SK-N-SH (cell line): ENCODE measurements around the gene MARK4. TPM values are rescaled to one million over a fixed set of nuclear protein-coding genes. Genes with fewer than 3 reads are reported as not detected.
A peak's percentile ranks its signal among the peaks of the same experiment; 100 is the strongest.

Source experiments
- CTCF ChIA-PET: fragments of 300-600, 350-600 bp; formaldehyde crosslinking; extraction: SDS; loops from one replicate; lab custom pipeline; 2021; lab: Yijun Ruan, JAX
- POLR2A ChIA-PET: fragments of 350-600 bp; sonication (Branson Sonifier 250); formaldehyde crosslinking; extraction: SDS; loops from one replicate; lab custom pipeline; 2020; ENCODE audit warnings: antibody characterized with exemption, inconsistent platforms; lab: Yijun Ruan, JAX
- DNase-seq: peaks from one replicate; pipeline ENCODE4 v3.0.0; 2012
- H2AFZ ChIP-seq: fragments of 200-600 bp; sonication (generic); 2 replicates; pipeline ENCODE4 v1.8.1; 2016; ENCODE audit warnings: antibody characterized with exemption, mild to moderate bottlenecking, low read depth
- H3F3A ChIP-seq: fragments of 200-600 bp; sonication (generic); replicated peaks from 2 replicates; pipeline ENCODE3; 2016; ENCODE audit warnings: antibody characterized with exemption, mild to moderate bottlenecking; ENCODE audit not compliant: insufficient read depth
- H3K27ac ChIP-seq, 2 experiments: fragments of 200-500 bp in 1 of 2; fragments of 200-600 bp in 1 of 2; sonication (Bioruptor generic) in 1 of 2; sonication (generic), shearing (Covaris generic) in 1 of 2; 2 replicates each; pipeline versions ENCODE4 v1.5.1 to v1.6.1; 2014 to 2016; ENCODE audit warnings: low read depth in 2 of 2, inconsistent platforms in 1 of 2, low read length in 1 of 2, mild to moderate bottlenecking in 1 of 2, mixed read lengths in 1 of 2
- H3K27me3 ChIP-seq: fragments of 200-600 bp; sonication (generic), shearing (Covaris generic); 2 replicates; pipeline ENCODE4 v1.6.1; 2016; ENCODE audit warnings: mixed run types; ENCODE audit not compliant: insufficient read depth
- H3K36me3 ChIP-seq, 2 experiments: fragments of 200-500 bp in 1 of 2; fragments of 200-600 bp in 1 of 2; sonication (Bioruptor generic) in 1 of 2; sonication (generic) in 1 of 2; replicated peaks in 1 of 2; 2 replicates each; pipeline versions ENCODE3 to v1.5.1; 2014 to 2016; ENCODE audit warnings: low read length in 1 of 2, mild to moderate bottlenecking in 1 of 2; ENCODE audit not compliant: insufficient read depth in 2 of 2, control insufficient read depth in 1 of 2
- H3K4me1 ChIP-seq, 2 experiments: fragments of 200-500 bp in 1 of 2; fragments of 200-600 bp in 1 of 2; sonication (Bioruptor generic) in 1 of 2; sonication (generic), shearing (Covaris generic) in 1 of 2; 2 replicates each; pipeline versions ENCODE4 v1.5.1 to v1.6.1; 2014 to 2016; ENCODE audit warnings: low read depth in 1 of 2, low read length in 1 of 2, mixed run types in 1 of 2; ENCODE audit not compliant: insufficient read depth in 2 of 2, control insufficient read depth in 1 of 2
- H3K4me2 ChIP-seq: fragments of 200-600 bp; sonication (generic), shearing (Covaris generic); 2 replicates; pipeline ENCODE4 v1.6.1; 2017; ENCODE audit warnings: mixed run types
- H3K4me3 ChIP-seq, 2 experiments: fragments of 200-500 bp in 1 of 2; fragments of 200-600 bp in 1 of 2; sonication (Bioruptor generic) in 1 of 2; sonication (generic), shearing (Covaris generic) in 1 of 2; 2 replicates each; pipeline versions ENCODE4 v1.5.1 to v1.8.1; 2014 to 2016; ENCODE audit warnings: low read depth in 2 of 2, inconsistent platforms in 1 of 2, low read length in 1 of 2, mild to moderate bottlenecking in 1 of 2, mixed read lengths in 1 of 2, moderate library complexity in 1 of 2
- H3K79me2 ChIP-seq: fragments of 200-600 bp; sonication (generic); 2 replicates; pipeline ENCODE4 v1.8.1; 2017; ENCODE audit warnings: mild to moderate bottlenecking; ENCODE audit not compliant: insufficient read depth
- H3K9ac ChIP-seq: fragments of 200-600 bp; sonication (generic); 2 replicates; pipeline ENCODE4 v1.6.1; 2017; ENCODE audit warnings: mixed run types
- H3K9me2 ChIP-seq: fragments of 200-600 bp; sonication (generic); 2 replicates; pipeline ENCODE4 v1.6.1; 2017; ENCODE audit warnings: mixed run types
- H3K9me3 ChIP-seq: fragments of 200-600 bp; sonication (generic); 2 replicates; pipeline ENCODE4 v1.6.1; 2017; ENCODE audit warnings: mixed run types, mild to moderate bottlenecking, moderate library complexity
- H4K20me1 ChIP-seq: fragments of 200-600 bp; sonication (generic); 2 replicates; pipeline ENCODE4 v1.6.1; 2017; ENCODE audit warnings: mild to moderate bottlenecking, mixed run types; ENCODE audit not compliant: insufficient read depth
- EP300 ChIP-seq, 2 experiments: IDR thresholded peaks; 2 replicates each; pipeline versions ENCODE4 v1.4.0 to v1.6.1; 2012; ENCODE audit warnings: borderline replicate concordance in 1 of 2, low read depth in 1 of 2, low read length in 1 of 2
- EZH2phosphoT487 ChIP-seq: fragments of 200-600 bp; sonication (generic); IDR thresholded peaks from 2 replicates; pipeline ENCODE4 v1.6.1; 2017; ENCODE audit warnings: low read depth, mixed run types, mild to moderate bottlenecking, antibody characterized with exemption, moderate library complexity, borderline replicate concordance
- GATA2 ChIP-seq: sonication (generic); formaldehyde crosslinking; IDR thresholded peaks from 2 replicates; pipeline ENCODE4 v1.5.0; 2020; ENCODE audit warnings: mild to moderate bottlenecking, missing genetic modification reagents
- NFIC ChIP-seq: IDR thresholded peaks from 2 replicates; pipeline ENCODE4 v1.4.0; 2012; ENCODE audit warnings: borderline replicate concordance
- NRF1 ChIP-seq: IDR thresholded peaks from 2 replicates; pipeline ENCODE4 v1.6.1; 2012; ENCODE audit warnings: low read depth, mild to moderate bottlenecking, low read length
- REST ChIP-seq: IDR thresholded peaks from 2 replicates; pipeline ENCODE4 v1.6.1; 2012; ENCODE audit warnings: mild to moderate bottlenecking, low read depth, low read length, moderate library complexity
- SIN3A ChIP-seq: IDR thresholded peaks from 2 replicates; pipeline ENCODE4 v1.6.1; 2012; ENCODE audit warnings: low read depth, mild to moderate bottlenecking, low read length, moderate library complexity, borderline replicate concordance
- TAF1 ChIP-seq: IDR thresholded peaks from 2 replicates; pipeline ENCODE4 v1.6.1; 2012; ENCODE audit warnings: low read depth, mild to moderate bottlenecking, low read length, moderate library complexity, borderline replicate concordance
- TCF12 ChIP-seq: IDR thresholded peaks from 2 replicates; pipeline ENCODE4 v1.4.0; 2012
- TEAD4 ChIP-seq: IDR thresholded peaks from 2 replicates; pipeline ENCODE4 v1.4.0; 2012; ENCODE audit warnings: mild to moderate bottlenecking, borderline replicate concordance; ENCODE audit not compliant: insufficient read depth
- WGBS: methylation state at CpG from one replicate; pipeline ENCODE4 v1.1.6; 2017; ENCODE audit warnings: low lambda C conversion rate; 5-methylcytosine and 5-hydroxymethylcytosine counted together
- polyA plus RNA-seq, 3 experiments: library from polyadenylated mRNA; depleted of rRNA; stranded (reverse); fragments of >200 nt; gene quantifications; 2 replicates each; pipeline ENCODE4 v1.2.3, GENCODE V29; 2012
- TF ChIP-seq, protein P1 (sequence below): IDR thresholded peaks from 2 replicates; pipeline ENCODE4 v1.4.0; 2012; ENCODE audit warnings: low read depth

The MARK4 gene
- polyA plus RNA-seq, 1 of the 3 experiments (the other 2 are of a cell fraction) = 16.3 TPM

- TF ChIP-seq REST (no peak), TAF1 (no peak), EP300 (IDR thresholded peaks at IDR 0.05; ENCODE audit: borderline replicate concordance in 1 of 2, low read depth in 1 of 2, low read length in 1 of 2) (no peak), SIN3A (no peak), TCF12 (no peak), NFIC (no peak), GATA2 (CRISPR knock-in tag) (no peak), EZH2phosphoT487 (no peak), TEAD4 (no peak)
- TF ChIP-seq, protein P1, sequence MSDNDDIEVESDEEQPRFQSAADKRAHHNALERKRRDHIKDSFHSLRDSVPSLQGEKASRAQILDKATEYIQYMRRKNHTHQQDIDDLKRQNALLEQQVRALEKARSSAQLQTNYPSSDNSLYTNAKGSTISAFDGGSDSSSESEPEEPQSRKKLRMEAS = no peak
These were observed 39.2 kb upstream of the MARK4 start (continued) for GRCh38 chr19:45211751-45212381.

GRCh38 chr19:45213031-45213430 lies 38.0 kb upstream of the MARK4 start:
- Histone ChIP-seq H3K9me3 (no peaks in the 10 kb centered on the region), H3F3A (no peaks in the 10 kb centered on the region)

More at GRCh38 chr19:45213031-45213430, 38.0 kb upstream of the MARK4 start:
- Histone ChIP-seq H3K4me2 (no peak overlapping the region), H3K27ac (no peak overlapping the region), H3K9ac (no peak overlapping the region), H3K4me3 (no peak overlapping the region), H4K20me1 (no peaks in the 10 kb centered on the region), H3K4me1 (peaks cover 0 to 6% of the 10 kb centered on the region in 2 experiments; a peak in 1 of 4 replicates), H3K9me2 (no peaks in the 10 kb centered on the region), H2AFZ (no peak overlapping the region), H3K27me3 (peaks cover 22% of the 10 kb centered on the region), H3K36me3 (no peaks in the 10 kb centered on the region), H3K79me2 (no peaks in the 10 kb centered on the region)
- POLR2A ChIA-PET = no interaction called here
- DNase-seq = peak; percentile 19
- WGBS = 75% methylated on average over 13 of the region's 23 CpGs
- CTCF ChIA-PET = interaction anchor here (1.0 kb wide), 1 partner anchor 126 kb away, joined by 4 read pairs; no protein-coding TSS in a partner anchor
- TF ChIP-seq NRF1 = no peak
